NCI-H2171 (cell line): ENCODE measurements around the gene GLI1.
A peak's percentile ranks its signal among the peaks of the same experiment; 100 is the strongest.
"Not testable (repeated sequence)": the region's sequence is repeated elsewhere in the genome, so short reads cannot be mapped to it uniquely, and the experiment has no call there.

Experiments
- DNase-seq: peaks from one replicate; lab custom pipeline; 2025; lab: John Stamatoyannopoulos, UW

GLI1 gene

DNA sequence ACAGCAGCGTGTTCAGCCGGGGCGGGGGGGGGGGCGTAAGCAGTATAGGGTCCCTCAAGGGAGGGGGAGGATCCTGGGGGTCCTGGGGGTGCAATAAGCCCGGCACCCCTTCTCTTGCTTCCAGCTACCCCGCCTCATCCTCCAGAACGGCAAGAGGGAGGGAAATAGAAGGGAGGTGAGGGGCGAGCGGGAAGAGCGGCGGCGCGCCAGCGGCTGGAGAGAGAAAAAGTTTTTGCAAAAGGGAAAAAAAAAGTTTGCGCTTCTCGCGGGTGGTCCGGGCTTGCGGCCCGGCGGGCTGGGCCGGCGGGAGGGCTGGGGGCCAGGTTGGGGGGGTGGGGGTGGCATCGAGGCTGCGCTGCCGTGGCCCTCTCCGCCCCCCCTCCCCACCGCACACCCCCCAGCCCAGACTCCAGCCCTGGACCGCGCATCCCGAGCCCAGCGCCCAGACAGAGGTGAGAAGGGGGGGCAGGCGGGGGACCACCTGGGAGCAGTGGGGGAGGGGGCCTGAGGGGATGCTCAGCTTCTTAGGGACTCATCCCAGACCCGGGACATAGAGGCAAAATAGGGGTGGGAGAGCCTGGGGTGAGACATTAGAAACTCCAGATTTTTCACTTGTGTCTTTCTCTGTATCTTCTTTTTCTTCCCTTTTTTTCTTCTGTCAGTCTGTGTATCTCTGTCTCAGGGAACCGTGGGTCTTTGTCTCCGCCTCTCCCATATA, at the start of gene GLI1:
TSS of gene GLI1 (plus strand) at position 36 of the 718 bp plus-strand sequence. CDS start 3,907 bp downstream, outside the sequence.
- DNase-seq = no peak

DNA sequence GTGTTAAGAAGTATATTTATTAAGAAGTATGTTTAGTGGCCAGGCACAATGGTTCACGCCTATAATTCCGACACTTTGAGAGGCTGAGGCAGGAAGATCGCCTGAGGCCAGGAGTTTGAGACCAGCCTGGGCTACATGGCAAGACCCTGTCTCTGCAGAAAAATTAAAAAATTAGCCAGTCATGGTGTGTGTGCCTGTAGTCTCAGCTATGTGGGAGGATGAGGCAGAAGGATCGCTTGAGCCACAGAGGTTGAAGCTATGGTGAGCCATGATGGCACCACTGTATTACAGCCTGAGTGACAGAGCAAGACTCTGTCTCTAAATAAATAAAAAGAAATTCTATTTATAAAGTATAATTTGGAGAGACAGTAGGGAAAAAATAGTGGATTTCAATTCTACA, 49.1 kb upstream of the GLI1 start:
- no peak for DNase-seq

DNA sequence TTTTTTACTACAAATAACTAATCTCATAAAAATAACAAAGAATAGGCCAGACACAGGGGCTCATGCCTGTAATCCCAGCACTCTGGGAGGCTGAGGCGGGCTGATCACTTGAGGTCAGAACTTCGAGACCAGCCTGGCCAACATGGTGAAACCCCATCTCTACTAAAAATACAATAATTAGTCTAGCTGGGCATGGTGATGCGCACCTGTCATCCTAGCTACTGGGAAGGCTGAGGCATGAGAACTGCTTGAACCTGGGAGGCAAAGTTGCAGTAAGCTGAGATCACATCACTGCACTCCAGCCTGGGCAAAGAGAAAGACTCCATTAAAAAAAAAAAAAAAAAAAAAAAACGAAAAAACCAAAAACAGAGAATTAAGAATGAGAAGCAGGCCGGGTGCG, 45.4 kb upstream of the GLI1 start:
- not testable (repeated sequence) for DNase-seq

DNA sequence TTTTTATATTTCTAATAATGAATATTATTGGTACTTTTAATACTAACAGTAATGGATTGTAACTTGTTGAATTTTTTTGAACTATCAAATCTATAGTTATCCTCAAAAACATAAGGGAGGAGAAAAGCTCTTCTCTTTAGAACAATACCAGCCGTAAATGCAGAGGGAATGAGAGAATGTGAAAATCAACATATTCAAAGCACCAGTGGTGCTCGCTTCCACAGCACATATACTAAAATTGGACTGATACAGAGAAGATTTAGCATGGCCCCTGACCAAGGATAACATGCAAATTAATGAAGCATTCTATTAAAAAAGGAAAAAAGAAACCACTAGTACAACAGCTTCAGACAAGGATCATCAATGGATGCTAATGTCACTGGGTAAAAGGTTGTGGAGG, 44.5 kb upstream of the GLI1 start:
- DNase-seq = no peak

DNA sequence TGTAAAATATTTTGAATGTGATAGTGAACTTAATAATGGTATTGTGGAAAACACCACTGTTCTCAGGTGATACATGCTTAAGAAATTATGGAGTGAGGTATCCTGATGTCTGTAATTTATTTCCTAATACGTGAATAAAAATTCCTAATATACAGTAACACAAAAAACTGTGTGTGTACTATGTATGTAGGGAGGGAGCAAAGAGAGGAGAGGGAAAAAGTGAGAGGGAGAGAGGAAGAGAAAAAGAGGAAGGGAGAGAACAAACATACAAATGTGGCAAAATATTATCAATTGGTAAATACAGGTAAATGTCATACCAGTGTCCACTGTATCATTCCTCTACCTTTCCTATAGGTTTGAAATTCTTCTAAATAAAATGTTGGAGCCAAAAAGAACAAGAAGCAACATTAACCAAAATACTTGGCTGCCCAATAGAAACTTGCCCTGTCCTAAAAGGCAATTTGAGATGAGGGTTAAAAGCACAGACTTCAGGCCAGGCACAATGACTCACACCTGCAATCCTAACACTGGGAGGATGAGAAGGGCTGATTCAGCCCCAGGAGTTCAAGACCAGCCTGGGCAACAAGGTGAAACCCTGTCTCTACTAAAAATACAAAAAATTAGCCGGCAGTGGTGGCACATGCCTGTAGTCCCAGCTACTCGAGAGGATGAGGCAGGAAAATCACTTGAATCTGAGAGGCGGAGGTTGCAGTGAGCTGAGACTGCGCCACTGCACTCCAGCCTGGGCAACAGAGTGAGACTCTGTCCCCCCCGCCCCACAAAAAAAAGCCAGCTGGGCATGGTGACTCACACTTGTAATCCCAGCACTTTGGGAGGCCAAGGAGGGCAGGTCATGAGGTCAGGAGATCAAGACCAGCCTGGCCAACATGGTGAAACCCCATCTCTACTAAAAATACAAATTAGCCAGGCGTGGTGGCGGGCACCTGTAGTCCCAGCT, 43.3 kb upstream of the GLI1 start:
- no peak for DNase-seq

DNA sequence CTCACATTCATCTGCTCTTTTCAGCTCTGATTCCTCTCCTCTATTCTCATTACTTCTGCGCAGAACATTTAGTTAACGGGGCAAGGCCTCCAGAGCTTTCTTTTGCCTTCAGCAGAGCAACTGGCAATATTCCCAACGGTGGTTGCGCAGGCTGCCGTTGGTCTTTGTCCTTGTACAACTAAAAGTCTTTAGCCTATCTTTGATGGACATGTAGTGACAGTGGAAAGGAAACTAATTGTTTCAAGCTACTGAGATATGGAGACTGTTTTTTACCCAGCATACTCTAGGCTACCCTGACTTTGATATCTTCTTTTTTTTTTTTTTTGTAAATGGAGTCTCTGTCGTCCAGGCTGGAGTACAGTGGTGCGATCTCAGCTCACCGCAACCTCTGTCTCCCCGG, 41.3 kb upstream of the GLI1 start:
- DNase-seq = no peak

DNA sequence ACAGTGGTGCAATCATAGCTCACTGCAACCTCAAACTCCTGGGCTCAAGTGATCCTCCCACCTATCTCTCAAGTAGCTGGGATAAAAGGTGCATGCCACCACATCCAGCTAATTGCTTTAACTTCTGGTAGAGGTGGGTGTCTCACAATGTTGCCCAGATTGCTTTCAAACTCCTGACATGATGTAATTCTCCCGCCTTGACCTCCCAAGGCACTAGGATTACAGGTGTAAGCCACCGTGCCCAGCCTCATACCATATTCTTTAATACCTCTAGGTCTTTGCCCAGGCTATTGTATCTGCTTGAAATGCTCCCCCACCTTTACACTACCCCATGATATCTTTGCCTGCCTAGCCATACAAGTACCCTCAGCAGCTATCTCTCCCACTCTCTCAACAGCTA, 40.1 kb upstream of the GLI1 start:
- DNase-seq = no peak

DNA sequence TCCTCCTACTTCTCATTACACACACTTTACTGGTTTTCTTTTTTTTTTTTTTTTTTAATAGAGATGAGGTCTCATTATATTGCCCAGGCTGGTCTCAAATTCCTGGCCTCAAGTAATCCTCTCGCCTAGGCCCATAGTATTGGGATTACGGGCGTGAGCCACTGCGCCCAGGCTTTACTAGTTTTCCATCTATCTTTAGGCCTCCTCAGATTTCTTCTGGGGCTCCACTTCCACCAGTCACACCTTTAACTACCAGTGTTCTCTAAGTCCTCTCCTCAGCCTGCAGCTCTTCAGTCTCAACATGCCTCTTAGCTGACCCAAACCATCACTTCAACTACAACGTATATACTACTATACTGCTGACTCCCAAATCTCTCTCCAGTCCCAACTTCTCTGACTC, 39.1 kb upstream of the GLI1 start:
- no peak for DNase-seq

DNA sequence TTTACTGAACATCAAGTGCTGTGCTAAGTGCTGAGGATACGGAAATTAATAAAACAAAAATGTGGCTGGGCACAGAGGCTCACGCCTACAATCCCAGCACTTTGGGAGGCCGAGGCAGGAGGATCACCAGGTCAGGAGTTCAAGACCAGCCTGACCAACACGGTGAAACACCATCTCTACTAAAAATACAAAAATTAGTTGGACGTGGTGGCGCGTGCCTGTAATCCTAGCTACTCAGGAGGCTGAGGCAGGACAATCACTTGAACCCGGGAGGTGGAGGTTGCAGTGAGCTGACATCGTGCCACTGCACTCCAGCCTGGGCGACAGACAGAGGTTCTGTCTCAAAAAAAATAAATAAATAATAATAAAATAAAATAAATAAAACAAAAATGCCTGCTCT, 32.6 kb upstream of the GLI1 start:
- DNase-seq = not testable (repeated sequence)

DNA sequence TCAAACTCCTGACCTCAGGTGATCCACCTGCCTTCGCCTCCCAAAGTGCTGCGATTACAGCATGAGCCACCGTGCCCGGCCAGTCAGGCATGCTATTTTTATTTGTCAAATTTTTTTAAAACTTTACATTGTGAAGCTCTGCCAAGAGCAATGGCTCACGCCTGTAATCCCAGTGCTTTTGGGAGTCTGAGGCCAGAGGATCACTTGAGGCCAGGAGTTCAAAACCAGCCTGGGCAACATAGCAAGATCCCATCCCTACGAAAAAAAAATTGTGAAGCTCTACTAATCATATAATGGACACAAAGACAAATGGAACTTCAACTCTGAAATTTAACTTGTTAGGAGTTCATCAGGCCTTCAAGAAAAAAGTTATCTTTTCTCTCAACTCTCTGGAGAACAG, 30.6 kb upstream of the GLI1 start:
- no peak for DNase-seq

DNA sequence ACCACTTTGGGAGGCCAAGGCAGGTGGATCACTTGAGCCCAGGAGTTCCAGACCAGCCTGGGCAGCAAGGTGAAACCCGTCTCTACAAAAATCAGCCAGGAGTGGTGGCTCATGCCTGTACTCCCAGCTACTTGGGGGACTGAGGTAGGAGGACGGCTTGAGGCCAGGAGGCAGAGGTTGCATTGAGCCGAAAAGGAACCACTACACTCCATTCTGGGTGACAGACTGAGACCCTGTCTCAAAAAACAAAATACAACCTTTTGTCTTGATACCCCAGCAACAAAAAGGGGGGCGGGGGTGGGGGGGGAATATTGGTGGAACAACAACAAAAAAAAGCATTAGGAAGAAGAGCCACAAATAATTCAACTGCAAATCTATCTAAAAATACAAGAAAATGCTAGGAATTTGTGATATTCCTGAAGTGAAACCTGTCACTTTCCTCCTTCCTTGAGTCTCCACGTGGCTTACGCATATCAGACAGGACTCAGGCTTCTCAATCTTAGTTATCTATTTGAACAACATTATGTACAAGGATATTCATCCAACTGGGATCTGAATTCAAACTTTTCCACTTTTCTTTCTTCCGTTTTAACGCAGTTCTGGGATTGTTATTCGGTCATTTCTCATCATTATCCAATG, 30.0 kb upstream of the GLI1 start:
- DNase-seq = no peak

DNA sequence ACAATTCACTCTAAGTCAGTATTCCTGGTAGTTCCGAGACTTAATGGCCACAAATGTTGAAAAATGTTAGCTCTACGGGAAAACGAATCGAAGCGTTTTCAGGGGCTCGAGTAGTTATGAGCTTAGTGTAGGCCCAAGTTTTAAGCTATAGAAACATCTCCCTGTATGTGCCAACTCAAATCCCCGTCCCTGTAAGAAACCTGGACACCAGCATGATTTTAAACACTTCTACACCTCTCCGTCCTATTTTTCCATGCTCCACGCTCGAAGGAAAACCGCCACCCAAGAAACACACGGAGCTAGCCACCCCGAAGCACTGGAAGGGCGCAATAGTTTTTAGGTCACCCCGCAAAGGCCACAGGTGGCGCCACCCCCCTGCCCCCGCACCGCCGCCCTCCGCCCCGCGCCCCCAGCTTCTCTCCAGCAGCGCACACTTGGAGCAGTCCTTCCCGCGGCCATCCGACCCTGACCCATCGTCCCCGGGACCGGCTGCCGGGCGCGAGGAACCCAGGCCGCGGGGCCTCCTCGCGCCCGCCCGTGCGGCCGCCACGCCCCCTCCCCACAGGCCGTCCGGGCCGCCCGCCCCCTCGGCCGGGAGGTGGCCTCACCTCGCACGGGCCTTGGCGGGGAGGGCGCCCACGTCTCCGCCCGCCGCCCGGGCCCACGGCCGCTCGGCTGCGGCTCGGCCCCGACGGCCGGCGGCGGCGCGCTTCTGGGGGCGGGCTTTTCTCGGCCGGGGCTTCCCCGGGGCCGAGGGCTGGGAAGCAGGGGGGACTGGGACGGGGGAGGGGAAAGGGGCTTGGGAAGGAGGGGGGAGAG, 29.3 kb upstream of the GLI1 start:
- DNase-seq = no peak

DNA sequence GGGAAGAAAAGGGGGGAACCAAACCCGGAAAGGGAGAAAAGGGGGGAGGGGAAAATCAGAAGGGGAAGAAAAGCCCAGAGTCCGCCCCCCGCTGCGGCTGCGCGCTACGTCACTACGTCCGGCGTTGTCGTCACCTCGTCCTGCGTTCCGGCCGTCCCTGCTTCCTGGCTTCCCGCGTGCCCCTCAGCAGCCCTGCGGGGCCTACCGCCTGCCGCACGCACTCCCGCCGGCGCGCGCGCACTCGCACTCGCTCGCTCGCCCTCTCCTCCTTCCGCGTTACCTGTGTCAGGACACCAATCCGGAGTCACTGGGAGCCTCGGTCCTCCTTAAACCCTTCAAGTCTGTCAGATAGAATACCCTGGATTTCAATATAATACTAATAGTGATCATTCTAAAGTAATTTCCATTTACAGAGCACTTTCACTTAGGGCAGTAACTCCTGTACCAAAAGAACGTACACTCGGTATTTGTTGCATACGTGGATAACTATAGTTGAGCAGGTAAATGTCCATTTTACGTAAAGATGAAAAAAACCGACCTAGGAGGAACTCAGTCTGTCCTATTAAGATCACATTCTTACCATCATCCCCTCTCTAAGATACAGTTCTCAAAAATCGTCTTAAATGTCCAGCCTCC, 28.5 kb upstream of the GLI1 start, which contains the start of gene R3HDM2:
TSS of gene R3HDM2 (minus strand) at position 113 of the 636 bp plus-strand sequence. CDS start 120,615 bp downstream, outside the sequence.
- peak; percentile 94 for DNase-seq

DNA sequence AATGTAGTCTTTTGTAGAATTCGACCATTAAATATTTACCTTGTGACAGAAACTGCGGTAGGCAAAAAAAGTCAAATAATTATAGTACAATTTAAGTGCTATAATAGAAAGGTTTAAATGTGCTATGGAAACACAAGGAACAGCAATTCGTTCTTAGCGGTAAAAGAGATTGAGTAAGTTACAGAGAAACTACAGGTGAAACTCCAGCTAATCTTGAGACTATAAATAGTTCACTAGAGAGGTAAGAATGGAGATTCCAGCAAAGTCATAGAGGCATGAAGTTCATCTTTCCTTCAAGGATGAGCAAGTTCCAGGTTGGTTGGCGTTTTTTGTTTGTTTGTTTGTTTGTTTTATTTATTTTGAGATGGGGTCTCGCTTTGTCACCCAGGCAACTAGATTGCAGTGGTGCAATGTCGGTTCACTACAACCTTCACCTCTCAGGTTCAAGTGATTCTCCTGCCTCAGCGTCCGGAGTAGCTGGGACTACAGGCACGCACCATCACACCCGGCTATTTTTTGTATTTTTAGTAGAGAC, 27.9 kb upstream of the GLI1 start:
- DNase-seq = no peak

DNA sequence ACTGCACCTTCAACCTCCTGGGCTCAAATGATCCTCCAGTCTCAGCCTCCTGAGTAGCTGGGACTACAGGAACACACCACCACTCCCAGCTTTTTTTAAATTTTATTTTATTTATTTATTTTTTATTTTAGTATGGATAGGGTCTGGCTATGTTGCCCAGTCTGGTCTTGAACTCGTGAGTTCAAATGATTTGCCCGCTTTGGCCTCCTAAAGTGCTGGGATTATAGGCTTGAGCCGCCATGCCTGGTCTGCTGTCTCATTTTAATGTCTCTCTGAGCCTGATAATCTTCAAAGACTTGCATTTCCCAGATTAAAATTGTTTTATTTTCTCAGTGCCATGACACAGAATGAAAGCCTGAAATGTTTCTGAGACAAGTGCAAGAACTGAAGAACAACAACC, 26.2 kb upstream of the GLI1 start:
- no peak for DNase-seq

DNA sequence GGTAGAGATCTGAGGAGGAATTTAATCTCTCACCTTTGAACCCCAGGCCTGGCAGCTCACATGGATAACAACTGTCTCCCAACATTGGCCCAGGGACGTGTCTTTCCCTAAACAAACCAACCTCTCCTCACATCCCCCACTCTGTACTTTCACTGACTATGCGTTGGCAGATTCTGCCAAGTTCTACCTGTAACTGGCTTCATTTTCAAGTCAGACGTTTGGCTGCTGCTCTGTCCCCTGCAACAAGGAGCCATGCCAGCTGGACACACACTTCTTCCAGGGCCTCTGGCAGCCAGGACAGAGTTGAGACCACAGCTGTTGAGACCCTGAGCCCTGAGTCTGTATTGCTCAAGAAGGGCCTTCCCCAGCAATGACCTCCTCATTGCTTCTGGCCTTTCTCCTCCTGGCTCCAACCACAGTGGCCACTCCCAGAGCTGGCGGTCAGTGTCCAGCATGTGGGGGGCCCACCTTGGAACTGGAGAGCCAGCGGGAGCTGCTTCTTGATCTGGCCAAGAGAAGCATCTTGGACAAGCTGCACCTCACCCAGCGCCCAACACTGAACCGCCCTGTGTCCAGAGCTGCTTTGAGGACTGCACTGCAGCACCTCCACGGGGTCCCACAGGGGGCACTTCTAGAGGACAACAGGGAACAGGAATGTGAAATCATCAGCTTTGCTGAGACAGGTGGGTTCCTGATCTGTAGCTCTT, 24.9 kb upstream of the GLI1 start, which contains the start of gene INHBC:
TSS of gene INHBC (plus strand) at position 268 of the 707 bp plus-strand sequence. CDS start at position 371, 103 bp downstream.
- DNase-seq = no peak

DNA sequence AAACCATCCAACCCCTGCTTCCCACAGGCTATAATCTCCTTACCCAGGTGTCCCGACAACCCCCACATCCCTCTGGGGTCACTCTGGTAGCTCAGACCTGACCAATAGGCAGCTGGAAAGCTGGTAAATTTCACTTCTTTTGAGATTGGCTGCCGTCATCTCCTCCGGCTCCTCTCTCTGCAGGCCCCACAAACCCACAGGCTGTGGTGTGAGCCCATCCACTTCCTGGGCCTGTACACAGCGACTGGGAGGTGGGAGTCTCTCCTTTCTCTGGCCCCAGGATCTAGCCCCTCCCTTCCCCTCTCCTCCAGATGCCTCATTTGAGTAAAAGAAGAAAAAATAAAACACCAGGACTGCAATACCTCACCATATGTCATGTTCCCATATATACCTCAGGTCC, 24.3 kb upstream of the GLI1 start:
- DNase-seq = peak; percentile 70

DNA sequence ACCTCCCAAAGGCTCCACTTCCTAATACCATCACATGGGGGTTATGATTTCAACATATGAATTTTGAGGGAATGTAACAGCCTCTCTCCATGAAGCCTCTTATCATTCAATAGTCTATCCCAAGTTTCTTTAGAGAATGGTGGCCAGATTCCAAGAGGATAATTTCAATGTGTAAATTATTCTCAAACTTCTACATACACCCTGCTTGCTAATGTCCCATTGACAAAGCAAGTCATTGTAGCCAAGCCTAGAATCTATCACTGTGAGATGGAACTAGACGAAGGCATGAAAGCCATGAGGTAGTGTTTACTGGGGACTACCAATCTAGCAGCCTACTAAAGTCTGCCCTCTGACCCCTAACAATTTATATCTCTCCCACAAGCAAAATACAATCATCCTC, 21.2 kb upstream of the GLI1 start:
- no peak for DNase-seq

DNA sequence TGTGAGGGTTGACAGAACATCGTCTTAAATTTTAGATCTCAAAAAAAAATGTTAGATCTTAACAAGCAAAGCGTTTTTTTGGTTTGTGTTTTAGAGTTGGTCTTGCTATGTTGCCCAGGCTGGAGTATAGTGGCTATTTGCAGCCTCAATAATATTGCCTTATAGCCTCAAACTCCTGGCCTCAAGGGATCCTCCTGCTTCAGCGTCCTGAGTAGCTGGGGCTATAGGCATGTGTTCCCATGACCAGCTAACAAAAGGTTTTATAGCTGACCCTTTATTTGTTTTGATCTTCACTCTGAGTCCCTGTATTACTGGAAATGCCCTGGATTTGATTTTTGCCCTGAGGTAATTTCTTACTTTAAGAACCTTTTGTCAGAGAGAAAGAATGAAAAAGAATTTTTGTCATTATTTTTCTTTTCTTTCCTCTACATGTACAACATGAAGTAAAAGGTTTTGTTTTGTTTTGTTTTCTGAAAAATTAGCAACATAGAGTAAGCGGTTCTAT, 19.8 kb upstream of the GLI1 start:
- DNase-seq = no peak

DNA sequence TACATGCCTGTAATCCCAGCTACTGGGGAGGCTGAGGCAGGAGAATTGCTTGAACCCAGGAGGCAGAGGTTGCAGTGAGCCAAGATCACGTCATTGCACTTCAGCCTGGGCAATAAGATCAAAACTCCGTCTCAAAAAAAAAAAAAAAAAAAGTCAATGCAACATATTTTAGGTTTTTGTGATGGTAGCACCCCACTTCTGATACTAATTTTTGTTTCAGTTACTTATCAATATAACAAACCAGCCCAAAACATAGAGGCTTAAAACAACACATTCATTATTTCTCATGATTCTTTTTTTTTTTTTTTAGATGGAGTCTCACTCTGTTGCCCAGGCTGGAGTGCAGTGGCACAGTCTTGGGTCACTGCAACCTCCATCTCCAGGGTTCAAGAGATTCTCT, 18.2 kb upstream of the GLI1 start:
- not testable (repeated sequence) for DNase-seq
